ENCODE data around the gene TMBIM6.

DNA sequence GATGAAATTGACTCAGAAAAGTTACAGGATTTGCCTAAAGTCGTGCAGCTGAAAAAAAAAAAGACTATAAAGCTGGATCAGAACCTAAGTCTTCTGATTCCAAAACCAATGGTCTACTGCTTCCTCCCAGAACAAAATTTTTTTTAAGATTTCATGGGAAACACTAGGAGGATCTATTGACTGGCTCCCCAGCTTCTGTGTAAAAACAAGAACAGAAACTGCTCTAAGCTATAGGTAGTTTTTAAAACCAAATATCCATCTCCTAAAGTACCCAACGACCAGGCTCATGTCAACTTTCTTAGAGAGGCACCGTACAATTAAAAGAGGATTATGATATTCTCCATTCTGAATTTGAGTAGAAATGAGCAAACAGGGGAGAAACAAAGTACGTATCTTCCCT, 43.5 kb upstream of the TMBIM6 start:
- TF ChIP-seq, protein P1, sequence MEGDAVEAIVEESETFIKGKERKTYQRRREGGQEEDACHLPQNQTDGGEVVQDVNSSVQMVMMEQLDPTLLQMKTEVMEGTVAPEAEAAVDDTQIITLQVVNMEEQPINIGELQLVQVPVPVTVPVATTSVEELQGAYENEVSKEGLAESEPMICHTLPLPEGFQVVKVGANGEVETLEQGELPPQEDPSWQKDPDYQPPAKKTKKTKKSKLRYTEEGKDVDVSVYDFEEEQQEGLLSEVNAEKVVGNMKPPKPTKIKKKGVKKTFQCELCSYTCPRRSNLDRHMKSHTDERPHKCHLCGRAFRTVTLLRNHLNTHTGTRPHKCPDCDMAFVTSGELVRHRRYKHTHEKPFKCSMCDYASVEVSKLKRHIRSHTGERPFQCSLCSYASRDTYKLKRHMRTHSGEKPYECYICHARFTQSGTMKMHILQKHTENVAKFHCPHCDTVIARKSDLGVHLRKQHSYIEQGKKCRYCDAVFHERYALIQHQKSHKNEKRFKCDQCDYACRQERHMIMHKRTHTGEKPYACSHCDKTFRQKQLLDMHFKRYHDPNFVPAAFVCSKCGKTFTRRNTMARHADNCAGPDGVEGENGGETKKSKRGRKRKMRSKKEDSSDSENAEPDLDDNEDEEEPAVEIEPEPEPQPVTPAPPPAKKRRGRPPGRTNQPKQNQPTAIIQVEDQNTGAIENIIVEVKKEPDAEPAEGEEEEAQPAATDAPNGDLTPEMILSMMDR (IDR thresholded peaks at IDR 0.05; ENCODE audit: insufficient read depth, low read length, poor library complexity, severe bottlenecking), result no peak
- TF ChIP-seq EZH2phosphoT487 (conservative IDR thresholded peaks at IDR 0.05; ENCODE audit: low read length), result no peak
